ENCODE measurements around the gene OR11L1. TPM values are rescaled to one million over a fixed set of nuclear protein-coding genes. Genes with fewer than 3 reads are reported as not detected.

Gene OR11L1, protein sequence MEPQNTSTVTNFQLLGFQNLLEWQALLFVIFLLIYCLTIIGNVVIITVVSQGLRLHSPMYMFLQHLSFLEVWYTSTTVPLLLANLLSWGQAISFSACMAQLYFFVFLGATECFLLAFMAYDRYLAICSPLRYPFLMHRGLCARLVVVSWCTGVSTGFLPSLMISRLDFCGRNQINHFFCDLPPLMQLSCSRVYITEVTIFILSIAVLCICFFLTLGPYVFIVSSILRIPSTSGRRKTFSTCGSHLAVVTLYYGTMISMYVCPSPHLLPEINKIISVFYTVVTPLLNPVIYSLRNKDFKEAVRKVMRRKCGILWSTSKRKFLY
- total RNA-seq: not detected

DNA sequence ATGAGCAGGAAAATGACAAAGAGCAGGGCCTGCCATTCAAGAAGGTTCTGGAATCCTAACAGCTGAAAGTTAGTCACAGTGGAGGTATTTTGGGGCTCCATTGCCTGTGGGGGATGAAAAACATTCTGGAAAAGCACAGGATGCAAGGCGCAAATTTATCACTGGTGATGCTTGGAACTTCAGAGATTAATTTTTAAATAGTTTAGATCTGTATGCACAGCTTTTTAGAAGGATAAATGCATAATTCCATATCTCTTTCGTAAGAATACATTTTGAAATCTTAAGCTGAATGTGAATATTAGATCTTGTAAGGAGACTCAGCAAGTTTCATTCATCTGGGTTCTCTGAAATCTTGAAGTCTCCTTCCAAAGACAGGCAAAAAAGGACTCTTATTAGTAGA lies at the start of gene OR11L1:
Gene OR11L1 (minus strand): TSS at position 101 of the 400 bp plus-strand sequence. CDS start 0 bp downstream, at position 101.
- H3K4me1 ChIP-seq (ENCODE audit: insufficient read depth, low read length): no peaks in the 10 kb centered on the region
- no peaks in the 10 kb centered on the region for H3K27me3 ChIP-seq (ENCODE audit: insufficient read depth, low read length)
- H3K4me3 ChIP-seq (ENCODE audit: low read length): no peak within 1 kb of the TSS
- H3K9me3 ChIP-seq (ENCODE audit: low read depth, low read length): no peaks in the 10 kb centered on the region

DNA sequence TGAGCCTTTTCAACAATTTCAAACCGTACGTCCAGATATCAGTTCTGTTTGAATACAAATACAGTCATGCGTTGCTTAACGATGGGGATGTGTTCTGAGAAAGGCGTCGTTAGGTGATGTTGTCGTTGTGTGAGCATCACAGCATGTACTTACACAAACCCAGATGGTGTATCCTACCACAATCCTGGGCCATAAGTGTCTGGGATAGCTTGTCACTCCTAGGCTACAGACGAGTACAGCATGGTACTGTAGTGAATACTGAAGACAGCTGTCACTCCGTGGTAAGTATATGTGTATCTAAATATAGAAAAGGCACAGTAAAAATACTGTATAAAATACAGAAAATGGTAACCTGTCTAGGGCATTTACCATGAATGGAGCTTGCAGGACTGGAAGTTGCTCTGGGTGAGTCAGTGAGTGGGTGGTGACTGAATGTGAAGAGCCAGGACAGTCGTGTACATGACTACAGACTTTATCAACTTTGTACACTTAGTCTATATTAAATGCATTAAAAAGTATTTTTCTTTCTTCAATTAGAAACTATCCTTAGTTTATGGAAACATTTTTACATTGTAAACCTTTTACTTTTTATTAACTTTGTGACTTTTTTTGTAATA lies 43.2 kb upstream of the OR11L1 start:
- H3K4me1 ChIP-seq (ENCODE audit: insufficient read depth, low read length): no peaks in the 10 kb centered on the region
- no peaks in the 10 kb centered on the region for H3K9me3 ChIP-seq (ENCODE audit: low read depth, low read length)
- no peak overlapping the region for H3K4me3 ChIP-seq (ENCODE audit: low read length)
- no peaks in the 10 kb centered on the region for H3K27me3 ChIP-seq (ENCODE audit: insufficient read depth, low read length)

DNA sequence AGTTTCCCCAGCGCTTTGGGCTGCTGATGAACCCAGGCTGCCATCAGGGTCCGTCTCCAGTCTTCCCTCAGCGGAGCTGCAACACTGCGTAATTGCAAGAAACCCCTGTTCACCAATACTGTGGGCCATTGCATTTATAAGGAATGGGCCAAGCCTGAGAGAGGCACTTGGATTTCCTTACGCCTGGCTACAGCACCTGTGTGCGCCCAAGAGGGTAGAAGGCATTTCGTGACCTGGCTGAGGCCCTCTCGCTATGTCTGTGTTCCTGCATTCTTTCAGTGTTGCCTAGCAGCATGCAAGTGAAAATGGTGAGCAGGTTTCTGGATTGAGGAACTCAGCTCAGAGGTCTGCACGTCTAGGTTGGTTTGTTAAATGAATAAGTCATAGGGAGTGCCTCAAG lies 41.6 kb upstream of the OR11L1 start:
- Histone ChIP-seq H3K4me3 (ENCODE audit: low read length) (no peak overlapping the region), H3K27me3 (ENCODE audit: insufficient read depth, low read length) (no peaks in the 10 kb centered on the region), H3K9me3 (ENCODE audit: low read depth, low read length) (no peaks in the 10 kb centered on the region), H3K4me1 (ENCODE audit: insufficient read depth, low read length) (no peaks in the 10 kb centered on the region)

DNA sequence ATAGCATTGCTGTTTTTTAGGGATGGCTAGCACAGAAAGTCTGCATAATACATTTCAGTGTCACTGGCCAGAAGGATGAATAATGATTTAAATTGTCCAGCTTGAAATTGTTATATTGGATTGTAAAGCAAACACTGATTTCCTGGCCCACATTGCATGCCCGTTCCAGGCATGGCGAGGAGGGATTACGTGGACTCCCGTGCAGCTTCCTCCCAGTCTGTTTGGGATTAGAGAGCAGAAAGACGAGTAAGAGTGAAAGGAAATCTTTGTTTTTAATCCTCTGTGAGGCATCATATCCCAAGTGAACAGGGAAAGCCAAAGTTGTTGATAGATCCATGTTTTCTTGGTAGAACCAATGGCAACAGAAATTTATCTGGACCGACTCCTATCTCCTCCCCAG lies 23.7 kb upstream of the OR11L1 start:
- Histone ChIP-seq H3K4me1 (ENCODE audit: insufficient read depth, low read length) (no peaks in the 10 kb centered on the region), H3K9me3 (ENCODE audit: low read depth, low read length) (no peaks in the 10 kb centered on the region), H3K27me3 (ENCODE audit: insufficient read depth, low read length) (no peaks in the 10 kb centered on the region), H3K4me3 (ENCODE audit: low read length) (no peak overlapping the region)

DNA sequence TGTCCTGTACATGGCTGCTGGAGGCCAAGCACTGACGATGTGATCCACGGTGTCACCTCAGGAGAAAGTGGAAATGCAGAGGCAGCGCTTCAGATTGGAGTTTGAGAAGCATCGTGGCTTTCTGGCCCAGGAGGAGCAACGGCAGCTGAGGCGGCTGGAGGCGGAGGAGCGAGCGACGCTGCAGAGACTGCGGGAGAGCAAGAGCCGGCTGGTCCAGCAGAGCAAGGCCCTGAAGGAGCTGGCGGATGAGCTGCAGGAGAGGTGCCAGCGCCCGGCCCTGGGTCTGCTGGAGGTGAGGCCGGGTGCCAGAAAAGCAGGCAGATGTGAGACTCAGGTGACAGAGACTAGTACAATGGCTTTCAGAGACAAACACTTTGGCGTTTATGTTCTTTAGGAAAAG lies 22.9 kb upstream of the OR11L1 start:
- Histone ChIP-seq H3K27me3 (ENCODE audit: insufficient read depth, low read length) (no peaks in the 10 kb centered on the region), H3K9me3 (ENCODE audit: low read depth, low read length) (no peaks in the 10 kb centered on the region), H3K4me3 (ENCODE audit: low read length) (no peak overlapping the region), H3K4me1 (ENCODE audit: insufficient read depth, low read length) (no peaks in the 10 kb centered on the region)

DNA sequence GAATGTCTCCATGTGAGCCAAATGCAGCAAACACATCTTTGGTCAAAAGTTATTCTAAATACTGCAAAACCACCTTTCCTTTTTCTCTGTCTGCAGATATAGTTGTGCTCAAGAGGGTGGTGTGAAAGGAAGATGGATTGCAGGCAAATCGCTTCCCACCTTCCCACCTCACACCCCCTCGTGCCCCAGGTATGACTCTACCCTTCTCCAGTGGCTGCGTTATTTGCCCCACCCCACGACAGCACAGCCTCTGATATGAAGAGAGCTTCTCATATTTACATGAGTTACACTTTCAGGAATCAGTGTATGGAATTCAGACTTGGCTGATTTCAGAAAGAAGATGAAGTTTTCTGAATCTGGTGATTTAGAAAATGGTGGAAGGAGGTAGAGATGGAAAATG lies 21.1 kb upstream of the OR11L1 start:
- H3K27me3 ChIP-seq (ENCODE audit: insufficient read depth, low read length): peaks cover 6% of the 10 kb centered on the region
- H3K4me3 ChIP-seq (ENCODE audit: low read length): no peak overlapping the region
- H3K4me1 ChIP-seq (ENCODE audit: insufficient read depth, low read length): peaks cover 6% of the 10 kb centered on the region
- H3K9me3 ChIP-seq (ENCODE audit: low read depth, low read length): no peaks in the 10 kb centered on the region

DNA sequence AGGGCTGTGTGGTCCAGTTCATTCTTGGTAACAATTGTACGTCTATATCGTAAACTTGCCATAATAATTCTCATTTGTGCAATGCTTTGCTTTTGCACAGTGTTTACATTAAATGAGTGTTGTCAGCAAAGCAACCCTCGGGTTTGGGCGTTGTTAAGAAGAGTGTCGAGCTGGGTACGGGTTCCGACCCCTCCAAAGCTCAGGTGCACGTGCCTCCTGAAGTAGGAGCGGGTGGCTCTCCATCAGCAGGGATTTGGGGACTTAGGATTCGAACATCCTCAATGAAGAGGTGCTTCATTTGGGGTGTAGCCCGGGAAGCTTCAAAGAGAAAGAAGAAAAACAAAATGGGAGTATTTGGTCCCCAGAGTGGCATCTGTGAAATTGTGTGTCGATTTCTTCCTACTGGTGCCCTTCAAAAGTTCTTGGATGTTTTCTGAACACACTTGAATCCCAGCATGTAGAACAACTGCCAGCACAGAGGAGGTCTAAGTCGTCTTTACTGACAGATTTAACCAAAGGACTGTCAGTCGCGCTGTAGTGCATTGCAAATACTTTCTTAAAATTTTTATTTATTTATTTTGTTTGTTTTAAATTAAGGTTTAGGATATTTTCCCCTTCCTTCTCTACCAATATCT lies 16.4 kb upstream of the OR11L1 start:
- peaks cover 11% of the 10 kb centered on the region for H3K27me3 ChIP-seq (ENCODE audit: insufficient read depth, low read length)
- H3K9me3 ChIP-seq (ENCODE audit: low read depth, low read length): no peaks in the 10 kb centered on the region
- peaks cover 19% of the 10 kb centered on the region for H3K4me1 ChIP-seq (ENCODE audit: insufficient read depth, low read length)
- H3K4me3 ChIP-seq (ENCODE audit: low read length): peak overlapping the region; percentile 43

DNA sequence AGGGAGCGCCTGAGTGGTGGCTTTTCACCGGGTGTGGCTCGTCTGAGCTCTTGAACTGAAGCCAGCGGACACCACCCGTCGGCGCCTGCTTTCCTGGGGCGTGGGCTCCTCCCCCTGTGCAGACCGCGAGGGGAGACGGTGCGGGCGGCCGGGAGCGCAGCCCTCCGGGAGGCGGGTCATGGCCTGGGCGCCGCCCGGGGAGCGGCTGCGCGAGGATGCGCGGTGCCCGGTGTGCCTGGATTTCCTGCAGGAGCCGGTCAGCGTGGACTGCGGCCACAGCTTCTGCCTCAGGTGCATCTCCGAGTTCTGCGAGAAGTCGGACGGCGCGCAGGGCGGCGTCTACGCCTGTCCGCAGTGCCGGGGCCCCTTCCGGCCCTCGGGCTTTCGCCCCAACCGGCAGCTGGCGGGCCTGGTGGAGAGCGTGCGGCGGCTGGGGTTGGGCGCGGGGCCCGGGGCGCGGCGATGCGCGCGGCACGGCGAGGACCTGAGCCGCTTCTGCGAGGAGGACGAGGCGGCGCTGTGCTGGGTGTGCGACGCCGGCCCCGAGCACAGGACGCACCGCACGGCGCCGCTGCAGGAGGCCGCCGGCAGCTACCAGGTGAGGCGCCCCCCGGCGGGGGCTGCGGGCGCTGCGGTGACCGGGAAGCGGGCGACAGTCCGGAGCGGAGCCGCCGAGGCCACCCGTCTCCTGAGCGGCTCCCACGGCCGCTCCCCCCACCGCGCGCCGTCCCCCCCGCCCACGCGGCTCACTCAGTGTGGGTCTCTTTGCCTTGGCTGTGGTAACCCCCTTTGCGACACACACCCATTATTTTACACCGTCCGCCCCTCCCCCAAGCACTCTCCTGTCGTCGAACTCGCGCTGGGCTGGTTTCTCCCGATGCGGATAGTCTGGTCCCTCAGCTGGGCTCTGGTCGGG lies 15.6 kb upstream of the OR11L1 start, which contains the start of gene TRIM58:
Gene TRIM58 (plus strand): TSS at position 119 of the 916 bp plus-strand sequence. CDS start 60 bp downstream, at position 179.
- Histone ChIP-seq H3K4me3 (ENCODE audit: low read length) (peak within 1 kb of the TSS; percentile 43), H3K27me3 (ENCODE audit: insufficient read depth, low read length) (peaks cover 11% of the 10 kb centered on the region)

DNA sequence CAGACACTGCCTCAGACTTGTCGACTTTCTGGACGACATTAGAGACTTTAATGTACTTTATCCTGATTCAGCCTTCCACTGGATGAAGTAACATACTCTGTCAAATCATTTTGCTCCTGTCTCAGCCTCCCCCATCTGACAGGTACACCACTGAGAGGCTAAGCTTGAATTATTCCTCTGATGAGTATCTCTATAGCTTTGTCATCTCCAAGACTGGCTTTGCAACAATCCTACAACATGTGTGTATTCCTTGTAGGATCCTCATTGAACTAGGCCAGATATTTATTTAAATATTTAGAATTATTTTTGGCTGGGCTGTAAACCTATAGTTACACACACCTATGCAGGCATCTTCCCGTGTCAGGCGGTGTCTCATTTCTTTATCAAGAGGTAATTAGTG lies 14.2 kb upstream of the OR11L1 start:
- Histone ChIP-seq H3K27me3 (ENCODE audit: insufficient read depth, low read length) (peaks cover 11% of the 10 kb centered on the region), H3K4me1 (ENCODE audit: insufficient read depth, low read length) (peaks cover 32% of the 10 kb centered on the region), H3K9me3 (ENCODE audit: low read depth, low read length) (no peaks in the 10 kb centered on the region), H3K4me3 (ENCODE audit: low read length) (no peak overlapping the region)

More for the DNA sequence above, 15.6 kb upstream of the OR11L1 start, which contains the start of gene TRIM58:
- no peaks in the 10 kb centered on the region for H3K9me3 ChIP-seq (ENCODE audit: low read depth, low read length)
- H3K4me1 ChIP-seq (ENCODE audit: insufficient read depth, low read length): peaks cover 26% of the 10 kb centered on the region

DNA sequence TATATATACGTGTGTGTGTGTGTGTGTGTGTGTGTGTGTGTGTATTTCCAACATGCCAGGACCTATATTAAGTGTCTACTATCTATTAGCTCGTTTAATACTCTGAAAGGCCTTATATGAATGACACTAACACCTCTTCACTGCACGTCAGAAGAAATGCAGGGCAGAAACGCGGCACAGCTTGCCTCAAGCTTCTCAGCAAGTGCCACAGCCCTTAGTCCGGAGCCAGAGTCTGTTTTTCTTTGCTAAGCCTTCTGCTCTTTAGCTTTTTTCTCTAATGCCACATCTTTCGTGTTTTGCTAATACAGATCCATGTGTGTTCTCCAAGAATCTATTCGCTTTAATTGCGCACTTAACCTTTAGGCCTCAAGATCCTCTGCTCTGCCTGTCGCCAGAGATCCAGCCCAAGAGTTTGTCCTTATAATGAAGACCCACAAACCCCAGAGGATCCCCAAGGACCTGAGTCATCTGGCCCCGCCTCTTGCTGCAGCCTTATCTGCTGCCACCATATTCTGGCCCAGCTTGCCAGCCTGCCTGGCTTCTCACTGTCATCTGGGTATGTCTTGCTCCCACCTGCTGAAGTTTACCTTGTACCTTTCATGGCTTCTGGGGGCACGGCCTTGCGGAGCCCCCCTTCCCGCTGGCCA lies 13.3 kb upstream of the OR11L1 start:
- H3K4me1 ChIP-seq (ENCODE audit: insufficient read depth, low read length): peaks cover 32% of the 10 kb centered on the region
- H3K4me3 ChIP-seq (ENCODE audit: low read length): no peak overlapping the region
- H3K9me3 ChIP-seq (ENCODE audit: low read depth, low read length): no peaks in the 10 kb centered on the region
- H3K27me3 ChIP-seq (ENCODE audit: insufficient read depth, low read length): peaks cover 11% of the 10 kb centered on the region

DNA sequence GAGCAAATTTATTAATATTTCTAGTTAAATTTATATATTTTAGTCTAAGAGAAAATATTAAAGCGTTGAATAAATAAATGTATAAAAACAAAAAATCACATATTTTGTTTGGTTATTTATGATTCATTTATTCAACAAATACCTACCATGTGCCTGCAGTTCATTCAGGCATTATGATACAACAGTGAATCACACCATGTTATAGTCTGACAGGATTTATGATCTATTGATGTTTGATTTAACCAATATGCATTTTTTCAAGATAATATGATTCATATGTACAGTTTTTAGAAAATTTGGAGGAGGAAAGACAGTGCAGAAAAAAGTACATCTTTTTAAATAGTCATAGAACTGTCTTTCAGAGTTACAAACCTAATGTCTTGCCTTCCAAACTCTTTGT lies 7.9 kb upstream of the OR11L1 start:
- Histone ChIP-seq H3K9me3 (ENCODE audit: low read depth, low read length) (no peaks in the 10 kb centered on the region), H3K27me3 (ENCODE audit: insufficient read depth, low read length) (no peaks in the 10 kb centered on the region), H3K4me3 (ENCODE audit: low read length) (no peak overlapping the region), H3K4me1 (ENCODE audit: insufficient read depth, low read length) (peaks cover 17% of the 10 kb centered on the region)

DNA sequence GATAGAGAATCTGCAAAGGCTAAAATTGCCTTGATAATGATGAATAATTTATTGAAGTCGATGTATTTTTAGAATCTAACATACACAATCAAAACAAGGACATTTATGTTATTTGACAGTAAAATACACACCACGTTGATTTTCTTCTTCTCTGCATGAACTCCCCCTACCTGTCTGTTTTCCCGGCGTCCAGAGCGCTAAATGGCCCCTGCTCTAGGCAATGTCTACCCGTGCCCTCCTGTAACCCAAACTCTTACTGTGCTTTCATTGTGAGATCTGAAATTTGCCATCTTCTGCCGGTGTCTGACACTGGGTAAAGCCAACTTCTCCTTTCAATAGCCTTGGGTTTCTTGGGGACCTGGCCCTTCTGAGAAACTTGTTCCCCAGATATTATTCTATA lies 6.7 kb upstream of the OR11L1 start:
- Histone ChIP-seq H3K27me3 (ENCODE audit: insufficient read depth, low read length) (no peaks in the 10 kb centered on the region), H3K9me3 (ENCODE audit: low read depth, low read length) (no peaks in the 10 kb centered on the region), H3K4me3 (ENCODE audit: low read length) (no peak overlapping the region), H3K4me1 (ENCODE audit: insufficient read depth, low read length) (peaks cover 15% of the 10 kb centered on the region)

DNA sequence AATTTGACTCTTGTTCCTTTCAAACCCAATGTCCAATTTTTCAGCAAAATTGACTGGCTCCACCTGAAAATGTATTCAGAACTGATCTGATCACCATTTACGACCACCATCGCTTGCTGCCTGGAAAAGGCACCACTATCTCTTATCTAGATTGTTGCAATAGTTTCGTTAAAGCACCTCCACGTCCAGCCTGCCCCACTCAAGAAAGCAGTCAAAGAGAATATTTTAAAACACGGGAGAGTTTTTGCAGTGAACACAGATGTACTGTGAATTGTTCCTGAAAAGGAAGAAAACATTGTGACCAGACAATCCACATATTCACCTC lies 4.0 kb upstream of the OR11L1 start:
- Histone ChIP-seq H3K9me3 (ENCODE audit: low read depth, low read length) (no peaks in the 10 kb centered on the region), H3K4me1 (ENCODE audit: insufficient read depth, low read length) (no peaks in the 10 kb centered on the region), H3K4me3 (ENCODE audit: low read length) (no peak overlapping the region)

DNA sequence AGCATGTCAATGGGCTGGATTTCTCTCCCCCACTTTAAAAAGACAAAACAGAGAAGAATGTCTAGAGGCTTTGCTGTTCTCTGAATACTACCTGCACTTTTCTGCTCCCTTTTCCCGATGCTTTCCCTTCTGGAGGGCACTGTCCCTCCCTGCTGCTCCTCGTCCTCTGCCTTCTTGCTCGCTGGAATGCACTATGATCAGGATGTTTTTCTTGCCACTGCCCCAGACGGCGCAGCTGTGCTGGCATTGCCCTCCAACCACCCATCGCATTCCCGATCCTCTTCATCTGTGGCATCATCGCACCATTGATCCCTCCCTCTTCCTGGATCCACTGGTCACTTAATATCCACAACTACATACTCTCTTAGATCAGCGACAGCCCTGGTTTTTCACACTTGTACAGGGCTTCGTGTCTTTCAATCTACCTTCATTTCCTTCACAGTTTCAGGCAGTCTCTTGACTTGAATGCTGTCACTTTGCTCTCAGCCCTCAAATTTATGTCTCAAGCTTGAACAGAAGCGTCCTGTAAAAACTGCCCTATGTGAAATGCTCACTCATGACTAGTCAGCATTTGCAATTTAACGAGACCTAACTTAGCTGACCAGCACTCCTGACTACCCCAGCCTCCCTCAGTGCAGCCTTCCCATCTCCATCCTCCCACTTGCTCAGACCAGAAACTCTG lies 3.5 kb upstream of the OR11L1 start:
- no peaks in the 10 kb centered on the region for H3K4me1 ChIP-seq (ENCODE audit: insufficient read depth, low read length)
- no peak overlapping the region for H3K4me3 ChIP-seq (ENCODE audit: low read length)
- no peaks in the 10 kb centered on the region for H3K9me3 ChIP-seq (ENCODE audit: low read depth, low read length)
- no peaks in the 10 kb centered on the region for H3K27me3 ChIP-seq (ENCODE audit: insufficient read depth, low read length)

More for the DNA sequence above, 4.0 kb upstream of the OR11L1 start:
- no peaks in the 10 kb centered on the region for H3K27me3 ChIP-seq (ENCODE audit: insufficient read depth, low read length)

Data from mononuclear cell (primary cell).